Mononuclear cell (primary cell): ENCODE data around the gene PLS1. TPM values are rescaled to one million over a fixed set of nuclear protein-coding genes. Genes with fewer than 3 reads are reported as not detected.
"Not testable (repeated sequence)": the region's sequence is repeated elsewhere in the genome, so short reads cannot be mapped to it uniquely, and the experiment has no call there.

Experiments used
- H3K27me3 ChIP-seq: 2 replicates; pipeline ENCODE4 v1.6.0; 2011; ENCODE audit warnings: low read length, control low read depth; ENCODE audit not compliant: insufficient read depth
- H3K4me1 ChIP-seq: 2 replicates; pipeline ENCODE4 v1.5.1; 2011; ENCODE audit warnings: mild to moderate bottlenecking, low read length, control low read depth; ENCODE audit not compliant: insufficient read depth
- H3K4me3 ChIP-seq: 2 replicates; pipeline ENCODE4 v1.5.1; 2011; ENCODE audit warnings: mild to moderate bottlenecking, low read length, moderate library complexity
- H3K9me3 ChIP-seq: 2 replicates; pipeline ENCODE4 v1.5.1; 2011; ENCODE audit warnings: low read depth, mild to moderate bottlenecking, control low read depth, low read length
- total RNA-seq: library from RNA; depleted of rRNA; stranded (reverse); fragments of >200 nt; gene quantifications from one replicate; pipeline ENCODE4 v1.2.3, GENCODE V29; 2012

The PLS1 gene, protein sequence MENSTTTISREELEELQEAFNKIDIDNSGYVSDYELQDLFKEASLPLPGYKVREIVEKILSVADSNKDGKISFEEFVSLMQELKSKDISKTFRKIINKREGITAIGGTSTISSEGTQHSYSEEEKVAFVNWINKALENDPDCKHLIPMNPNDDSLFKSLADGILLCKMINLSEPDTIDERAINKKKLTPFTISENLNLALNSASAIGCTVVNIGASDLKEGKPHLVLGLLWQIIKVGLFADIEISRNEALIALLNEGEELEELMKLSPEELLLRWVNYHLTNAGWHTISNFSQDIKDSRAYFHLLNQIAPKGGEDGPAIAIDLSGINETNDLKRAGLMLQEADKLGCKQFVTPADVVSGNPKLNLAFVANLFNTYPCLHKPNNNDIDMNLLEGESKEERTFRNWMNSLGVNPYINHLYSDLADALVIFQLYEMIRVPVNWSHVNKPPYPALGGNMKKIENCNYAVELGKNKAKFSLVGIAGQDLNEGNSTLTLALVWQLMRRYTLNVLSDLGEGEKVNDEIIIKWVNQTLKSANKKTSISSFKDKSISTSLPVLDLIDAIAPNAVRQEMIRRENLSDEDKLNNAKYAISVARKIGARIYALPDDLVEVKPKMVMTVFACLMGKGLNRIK
- 1.2 TPM for total RNA-seq

DNA sequence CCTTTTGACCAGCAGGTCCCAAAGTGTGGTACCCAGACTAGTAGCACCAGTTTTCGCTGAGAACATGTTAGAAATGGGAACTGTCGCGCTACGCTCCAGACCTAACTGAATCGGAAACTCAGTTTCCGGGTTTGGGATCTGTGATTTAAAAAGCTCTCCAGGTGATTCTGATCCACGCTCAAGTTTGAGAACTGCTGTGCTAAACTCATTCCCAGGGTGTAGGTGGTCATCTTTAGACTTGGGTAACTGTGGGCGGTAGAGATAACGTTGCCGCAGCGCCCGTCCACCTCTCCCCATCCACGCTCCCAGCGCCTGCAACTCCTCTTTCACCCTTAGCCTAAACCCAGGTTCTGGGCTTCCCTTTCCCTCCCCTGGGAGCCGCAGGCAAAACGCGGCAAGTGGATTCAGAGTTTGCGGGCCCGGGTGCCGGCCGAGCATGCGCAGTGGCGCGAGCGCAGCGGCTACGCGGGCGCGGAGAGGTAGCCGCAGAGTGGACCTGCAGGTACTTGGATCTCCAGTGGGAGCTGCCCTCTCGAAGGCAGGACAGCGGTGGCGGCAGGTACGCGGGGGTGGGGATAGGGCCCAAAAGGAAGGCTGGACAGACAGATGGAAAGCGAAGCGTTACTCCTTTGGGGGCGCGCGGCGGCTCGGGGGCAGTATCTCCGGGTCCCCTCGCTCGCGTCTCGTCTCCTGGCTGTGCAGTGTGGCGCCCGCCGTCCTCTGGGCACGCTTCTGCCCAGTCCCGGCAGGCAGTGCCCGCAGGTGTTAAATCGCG is at the start of gene PLS1:
Gene PLS1, plus strand, starts transcription at position 443 of the 775 bp plus-strand sequence. CDS start 67,845 bp downstream, outside the sequence.
- Histone ChIP-seq H3K4me1 (peaks cover 11% of the 10 kb centered on the region), H3K4me3 (peak within 1 kb of the TSS; percentile 66), H3K9me3 (no peaks in the 10 kb centered on the region), H3K27me3 (no peaks in the 10 kb centered on the region)

DNA sequence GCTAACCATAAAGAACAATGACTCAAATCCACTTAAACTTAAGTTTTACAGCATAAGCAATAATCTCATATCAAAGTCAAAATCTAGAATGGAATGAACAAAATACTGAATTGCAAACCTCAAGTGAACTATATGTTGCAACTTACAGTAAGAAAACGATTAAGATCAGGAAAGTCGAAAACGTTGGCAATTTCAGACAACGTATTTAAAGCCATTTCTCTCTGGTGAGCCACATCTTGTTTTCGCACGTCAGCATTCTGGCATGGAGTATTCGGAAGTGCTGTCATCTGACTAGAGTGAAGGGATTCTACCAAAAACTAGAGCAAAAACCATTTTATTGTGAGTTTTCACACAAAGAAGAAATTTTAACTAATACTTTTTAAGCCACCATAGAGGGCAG is 46.2 kb upstream of the PLS1 start:
- Histone ChIP-seq H3K9me3 (no peaks in the 10 kb centered on the region), H3K27me3 (no peaks in the 10 kb centered on the region), H3K4me1 (no peaks in the 10 kb centered on the region), H3K4me3 (no peak overlapping the region)

DNA sequence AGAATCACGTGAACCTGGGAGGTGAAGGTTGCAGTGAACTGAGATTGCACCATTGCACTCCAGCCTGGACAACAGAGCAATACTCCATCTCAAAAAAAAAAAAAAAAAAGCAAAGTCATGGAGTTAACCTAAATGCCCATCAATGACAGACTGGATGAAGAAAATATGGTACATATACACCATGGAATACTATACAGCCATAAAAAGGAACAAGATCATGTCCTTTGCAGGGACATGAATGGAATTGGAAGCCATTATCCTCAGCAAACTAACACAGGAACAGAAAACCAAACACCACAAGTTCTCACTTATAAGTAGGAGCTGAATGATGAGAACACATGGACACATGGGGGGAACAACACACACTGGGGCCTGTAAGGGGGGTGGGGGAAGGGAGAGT is 43.6 kb upstream of the PLS1 start:
- not testable (repeated sequence) for H3K27me3 ChIP-seq, H3K4me3 ChIP-seq, H3K9me3 ChIP-seq, H3K4me1 ChIP-seq

DNA sequence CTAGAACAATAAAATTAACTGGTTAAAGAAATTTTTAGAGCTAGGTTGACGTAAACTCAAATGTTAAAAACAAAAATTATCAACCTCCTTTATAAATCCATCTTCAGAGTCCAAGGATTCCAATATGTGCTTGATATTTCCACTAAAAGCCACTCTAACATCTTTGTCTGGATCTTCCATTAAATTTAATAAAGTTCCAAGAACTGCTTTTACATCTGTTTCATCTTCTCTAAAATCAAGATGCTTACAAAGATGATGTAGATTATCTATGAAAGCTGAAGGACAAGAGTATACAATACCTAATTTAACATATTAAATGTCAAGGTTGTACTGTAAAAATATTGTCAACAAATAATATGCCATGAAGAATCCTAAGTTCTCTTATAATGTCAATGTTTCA is 42.5 kb upstream of the PLS1 start:
- Histone ChIP-seq H3K4me3 (no peak overlapping the region), H3K27me3 (no peaks in the 10 kb centered on the region), H3K4me1 (no peaks in the 10 kb centered on the region), H3K9me3 (no peaks in the 10 kb centered on the region)

DNA sequence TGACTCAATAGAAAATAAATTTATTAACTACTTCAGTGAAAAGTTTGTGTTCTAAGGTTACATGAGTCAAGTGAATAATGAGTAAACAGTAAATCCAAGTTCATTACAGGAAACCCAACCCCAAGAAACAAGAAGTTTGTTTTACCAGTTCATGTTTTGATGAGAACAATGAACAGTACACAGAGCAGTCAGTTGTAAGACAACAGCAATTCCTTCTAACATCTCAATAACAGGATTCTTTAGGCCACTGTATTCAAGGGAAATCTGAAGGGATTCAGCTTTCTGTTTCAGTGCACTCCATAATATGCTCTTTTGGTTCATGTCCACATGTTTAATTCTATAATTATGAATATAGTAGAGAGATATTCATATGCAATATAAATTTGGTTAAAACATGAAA is 36.1 kb upstream of the PLS1 start:
- no peaks in the 10 kb centered on the region for H3K9me3 ChIP-seq
- no peaks in the 10 kb centered on the region for H3K4me1 ChIP-seq
- no peaks in the 10 kb centered on the region for H3K27me3 ChIP-seq
- no peak overlapping the region for H3K4me3 ChIP-seq

DNA sequence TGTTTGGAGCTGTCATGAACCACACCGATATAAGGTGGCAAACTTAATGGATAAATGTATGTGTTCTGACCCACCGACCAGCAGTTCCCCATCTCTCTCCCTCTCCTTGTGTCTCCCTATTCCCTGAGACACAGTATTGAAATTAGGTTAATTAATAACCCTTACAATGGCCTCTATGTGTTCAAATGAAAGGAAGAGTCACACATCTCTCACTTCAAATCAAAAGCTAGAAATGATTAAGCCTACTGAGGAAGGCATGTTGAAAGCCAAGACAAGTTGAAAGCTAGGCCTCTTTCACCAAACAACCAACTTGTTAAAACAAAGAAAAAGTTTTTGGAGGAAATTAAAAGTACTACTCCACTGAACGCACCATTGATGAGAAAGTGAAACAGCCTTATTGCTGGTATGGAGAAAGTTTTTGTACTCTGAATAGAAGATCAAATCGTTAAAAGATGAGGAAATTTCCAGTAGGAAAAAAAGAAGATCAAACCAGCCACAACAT is 32.6 kb upstream of the PLS1 start:
- Histone ChIP-seq H3K4me1 (no peaks in the 10 kb centered on the region), H3K9me3 (no peaks in the 10 kb centered on the region), H3K4me3 (no peak overlapping the region), H3K27me3 (no peaks in the 10 kb centered on the region)

DNA sequence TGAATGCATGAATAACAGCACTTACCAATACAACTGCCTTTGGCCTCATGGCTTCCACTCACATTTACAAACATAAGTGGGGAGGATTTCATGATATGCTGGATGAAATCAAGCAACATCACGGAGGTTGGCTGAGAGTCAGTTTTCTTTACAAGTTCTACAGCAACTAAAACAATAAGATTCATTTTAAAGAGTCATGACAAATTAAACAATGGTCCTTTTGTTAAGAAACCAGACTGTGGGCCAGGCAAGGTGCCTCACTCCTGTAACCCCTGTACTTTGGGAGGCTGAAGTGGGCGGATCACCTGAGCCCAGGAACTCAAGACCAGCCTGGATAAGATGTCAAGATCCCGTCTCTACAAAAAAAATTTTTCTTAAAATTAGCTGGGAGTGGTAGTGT is 30.1 kb upstream of the PLS1 start:
- H3K27me3 ChIP-seq = no peaks in the 10 kb centered on the region
- no peaks in the 10 kb centered on the region for H3K9me3 ChIP-seq
- H3K4me3 ChIP-seq = no peak overlapping the region
- no peaks in the 10 kb centered on the region for H3K4me1 ChIP-seq

DNA sequence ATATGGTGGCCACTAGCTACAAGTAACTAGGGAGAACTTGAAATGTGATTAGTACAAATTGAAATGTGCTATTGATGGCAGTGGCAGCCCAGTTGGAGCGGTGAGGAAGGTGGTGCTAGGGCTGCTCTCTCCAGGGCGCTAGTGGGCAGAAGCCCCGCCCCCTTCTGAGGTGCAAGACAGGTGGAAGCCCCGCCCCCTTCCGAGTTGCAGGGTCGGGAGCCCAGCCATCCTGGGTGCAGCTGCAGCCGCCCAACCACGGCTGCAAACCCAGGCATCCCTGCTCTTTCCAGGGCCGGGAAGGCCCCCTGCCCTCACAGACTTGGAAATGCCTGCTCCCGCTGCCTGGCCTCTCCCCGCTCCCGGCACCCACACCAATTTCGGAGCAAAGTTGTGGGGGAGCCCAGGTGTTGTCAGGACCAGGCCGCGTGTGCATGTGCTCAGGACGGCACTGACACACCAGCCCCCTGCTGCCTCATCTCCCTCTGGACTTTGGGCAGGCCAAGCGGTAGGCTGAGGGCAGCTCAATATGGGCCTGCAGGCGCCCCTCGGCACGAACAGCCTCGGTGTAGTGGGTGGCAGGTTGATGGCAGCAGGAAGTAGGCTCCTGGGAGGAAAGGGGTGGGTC is 27.7 kb upstream of the PLS1 start:
- H3K4me3 ChIP-seq = no peak overlapping the region
- H3K9me3 ChIP-seq = no peaks in the 10 kb centered on the region
- no peaks in the 10 kb centered on the region for H3K27me3 ChIP-seq
- no peaks in the 10 kb centered on the region for H3K4me1 ChIP-seq

DNA sequence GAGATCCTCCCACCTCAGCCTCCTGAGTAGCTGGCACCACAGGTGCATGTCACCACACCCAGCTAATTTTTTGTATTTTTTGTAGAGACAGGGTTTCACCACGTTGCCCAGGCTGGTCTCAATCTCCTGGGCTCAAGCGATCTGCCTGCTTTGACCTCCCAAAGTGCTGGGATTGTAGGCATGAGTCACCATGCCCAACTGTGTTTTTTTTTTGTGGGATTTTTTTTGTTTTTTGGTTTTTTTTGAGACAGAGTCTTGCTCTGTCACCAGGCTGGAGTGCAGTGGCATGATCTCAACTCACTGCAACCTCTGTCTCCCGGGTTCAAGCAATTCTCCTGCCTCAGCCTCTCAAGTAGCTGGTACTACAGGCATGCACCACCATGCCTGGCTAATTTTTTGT is 26.8 kb upstream of the PLS1 start:
- H3K4me3 ChIP-seq, H3K4me1 ChIP-seq, H3K27me3 ChIP-seq, H3K9me3 ChIP-seq: not testable (repeated sequence)

DNA sequence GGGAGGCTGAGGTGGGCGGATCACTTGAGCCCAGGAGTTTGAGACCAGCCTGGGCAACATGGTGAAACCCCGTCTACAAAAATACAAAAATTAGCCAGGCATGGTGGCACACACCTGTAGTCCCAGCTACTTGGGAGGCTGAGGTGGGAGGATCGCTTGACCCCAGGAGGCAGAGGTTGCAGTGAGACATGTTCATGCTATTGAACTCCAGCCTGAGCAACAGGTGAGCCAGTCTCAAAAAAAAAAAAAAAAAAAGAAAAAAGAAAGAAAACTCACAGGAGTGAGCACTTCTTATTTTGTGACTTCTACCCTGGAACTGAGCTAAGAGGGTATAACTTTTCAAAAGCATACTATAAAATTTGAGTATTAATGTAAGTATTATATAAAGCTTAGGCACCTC is 22.0 kb upstream of the PLS1 start:
- H3K9me3 ChIP-seq, H3K27me3 ChIP-seq, H3K4me3 ChIP-seq: not testable (repeated sequence)
- H3K4me1 ChIP-seq = peaks cover 40% of the 10 kb centered on the region

DNA sequence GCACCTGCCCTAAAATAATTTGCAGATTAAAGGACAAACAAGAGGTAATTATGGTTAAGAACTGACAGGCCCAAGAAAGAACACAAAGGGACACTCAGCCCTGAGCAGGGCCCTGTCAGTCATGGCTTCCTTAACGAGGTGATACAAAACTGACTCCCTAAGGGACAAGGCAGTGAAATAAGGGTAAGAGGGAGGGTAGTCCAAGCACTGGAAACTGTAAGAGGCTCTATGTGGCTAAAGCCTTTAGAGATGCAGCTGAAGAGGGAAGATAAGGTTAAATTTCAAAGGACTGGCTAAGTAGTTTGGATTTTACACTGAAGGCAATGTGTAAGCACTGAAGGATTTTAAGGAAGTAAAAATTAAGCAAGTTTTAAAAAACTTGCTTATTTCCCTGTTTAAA is 21.5 kb upstream of the PLS1 start:
- Histone ChIP-seq H3K9me3 (no peaks in the 10 kb centered on the region), H3K4me1 (peaks cover 45% of the 10 kb centered on the region), H3K4me3 (no peak overlapping the region), H3K27me3 (no peaks in the 10 kb centered on the region)

DNA sequence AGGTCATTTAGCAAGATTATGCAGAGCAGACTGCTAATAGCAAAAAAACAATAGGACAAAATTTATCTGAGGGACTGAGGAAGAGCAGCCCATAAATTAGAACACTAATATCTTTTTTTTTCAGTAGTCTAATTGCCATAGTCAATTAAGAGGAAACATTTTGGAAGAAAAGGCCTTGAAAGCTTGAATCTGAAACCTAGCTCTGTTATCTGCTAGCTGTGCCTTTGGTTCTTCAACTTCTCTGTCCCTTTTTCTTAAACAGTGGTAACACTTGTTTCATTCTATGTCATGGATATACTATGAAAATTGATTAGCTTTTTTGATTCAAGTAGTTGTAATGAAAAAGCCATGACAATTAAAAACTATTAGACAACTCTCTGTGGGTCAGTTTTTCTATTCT is 19.4 kb upstream of the PLS1 start:
- Histone ChIP-seq H3K4me3 (no peak overlapping the region), H3K9me3 (no peaks in the 10 kb centered on the region), H3K27me3 (no peaks in the 10 kb centered on the region), H3K4me1 (peaks cover 45% of the 10 kb centered on the region)

DNA sequence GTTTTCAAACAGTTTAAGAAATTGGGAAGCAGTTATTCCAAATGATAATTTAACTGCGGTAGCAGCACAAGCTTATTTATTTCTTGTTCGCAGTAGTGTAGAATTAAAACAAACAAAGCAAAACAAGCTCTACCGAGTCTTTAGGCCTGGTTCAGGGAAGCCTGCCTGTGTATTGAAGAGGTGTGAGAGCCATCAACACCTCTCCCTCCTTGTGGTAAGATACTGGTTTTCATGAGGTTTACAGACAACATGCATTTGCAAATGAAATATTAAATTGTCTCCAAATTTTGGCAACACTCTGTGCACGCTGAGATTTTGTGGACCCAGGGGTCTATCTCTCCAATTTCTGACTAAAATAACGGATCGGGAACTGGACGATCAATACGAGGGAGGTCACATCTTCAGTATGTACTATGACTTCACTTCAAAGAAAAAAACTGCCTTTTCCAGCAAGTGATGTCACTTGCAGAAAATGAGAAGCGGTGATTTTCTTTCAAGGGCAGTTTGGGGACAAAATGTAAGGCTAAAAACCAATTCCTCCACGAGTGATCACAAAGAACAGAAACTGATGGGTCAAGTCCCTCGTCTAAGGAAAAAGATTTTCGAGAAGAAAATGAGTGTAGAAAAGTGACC is 18.4 kb upstream of the PLS1 start:
- Histone ChIP-seq H3K9me3 (no peaks in the 10 kb centered on the region), H3K27me3 (no peaks in the 10 kb centered on the region), H3K4me1 (peaks cover 45% of the 10 kb centered on the region), H3K4me3 (peak overlapping the region; percentile 86)

DNA sequence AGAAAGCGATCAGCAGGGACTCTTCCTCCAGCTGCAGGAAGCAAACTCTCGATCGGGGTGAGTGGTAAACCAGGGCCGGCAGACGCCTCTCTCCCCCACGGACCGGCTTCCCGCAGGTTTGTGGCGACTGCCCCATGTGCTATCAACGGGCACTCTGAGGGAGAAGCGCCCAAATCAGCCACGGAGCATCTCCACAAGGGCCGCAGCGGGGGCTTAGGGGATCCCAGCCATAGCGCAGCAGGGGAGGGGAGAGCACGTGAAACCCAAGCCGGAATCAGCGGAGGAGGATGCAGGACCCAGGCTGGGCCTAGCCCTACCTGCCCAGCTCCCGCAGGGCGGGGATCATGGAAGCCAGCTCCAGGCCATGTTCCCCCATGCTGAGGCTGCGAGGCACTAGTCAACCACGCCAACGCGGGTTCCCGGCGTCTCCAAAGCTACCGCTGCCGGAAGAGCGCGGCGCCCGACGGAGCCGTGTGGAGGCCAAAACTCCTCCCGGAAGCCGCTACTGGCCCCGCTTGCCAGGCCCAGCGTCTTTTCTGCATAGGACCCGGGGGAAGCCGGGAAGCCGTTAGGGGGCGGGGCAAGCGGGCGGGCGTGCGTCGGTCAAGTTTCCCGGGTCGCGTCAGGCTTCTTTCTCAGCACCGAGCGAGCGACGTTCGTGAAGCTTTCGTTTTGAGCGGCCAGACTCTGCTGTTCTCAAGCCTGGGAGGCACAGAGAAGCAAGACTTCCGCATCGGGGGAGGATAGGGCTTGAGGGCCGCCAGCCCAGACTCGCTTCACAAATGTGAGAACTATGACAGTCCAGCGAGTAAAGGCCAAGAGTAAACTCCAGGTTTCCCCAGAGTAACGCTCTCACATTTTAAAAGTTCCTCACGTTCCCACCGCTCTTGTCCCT is 17.6 kb upstream of the PLS1 start, which contains the start of gene ATR:
Gene ATR, minus strand, starts transcription at position 405 of the 895 bp plus-strand sequence. Its CDS starts 29 bp downstream, at position 376.
- peak within 1 kb of the TSS; percentile 86 for H3K4me3 ChIP-seq
- no peaks in the 10 kb centered on the region for H3K27me3 ChIP-seq
- no peaks in the 10 kb centered on the region for H3K9me3 ChIP-seq
- H3K4me1 ChIP-seq = peaks cover 45% of the 10 kb centered on the region
